Measurements from ENCODE around the gene FILIP1L. TPM values are rescaled to one million over a fixed set of nuclear protein-coding genes. Genes with fewer than 3 reads are reported as not detected.

The FILIP1L gene
- total RNA-seq, 2 donors from 2014 or later: 97.0 to 112 TPM

GRCh38 chr3:100007313-100007712 is 107.0 kb downstream of the FILIP1L start:
- no peak for DNase-seq (ENCODE audit: low spot score)
- Histone ChIP-seq H3K27me3 (no peaks in the 10 kb centered on the region), H3K9me3 (no peaks in the 10 kb centered on the region), H3K4me1 (peaks cover 0 to 69% of the 10 kb centered on the region in 2 donors), H3K36me3 (no peaks in the 10 kb centered on the region), H3K4me3 (no peak overlapping the region), H3K27ac (peak overlapping the region; percentile 21 to 41)
- TF ChIP-seq, protein P1, sequence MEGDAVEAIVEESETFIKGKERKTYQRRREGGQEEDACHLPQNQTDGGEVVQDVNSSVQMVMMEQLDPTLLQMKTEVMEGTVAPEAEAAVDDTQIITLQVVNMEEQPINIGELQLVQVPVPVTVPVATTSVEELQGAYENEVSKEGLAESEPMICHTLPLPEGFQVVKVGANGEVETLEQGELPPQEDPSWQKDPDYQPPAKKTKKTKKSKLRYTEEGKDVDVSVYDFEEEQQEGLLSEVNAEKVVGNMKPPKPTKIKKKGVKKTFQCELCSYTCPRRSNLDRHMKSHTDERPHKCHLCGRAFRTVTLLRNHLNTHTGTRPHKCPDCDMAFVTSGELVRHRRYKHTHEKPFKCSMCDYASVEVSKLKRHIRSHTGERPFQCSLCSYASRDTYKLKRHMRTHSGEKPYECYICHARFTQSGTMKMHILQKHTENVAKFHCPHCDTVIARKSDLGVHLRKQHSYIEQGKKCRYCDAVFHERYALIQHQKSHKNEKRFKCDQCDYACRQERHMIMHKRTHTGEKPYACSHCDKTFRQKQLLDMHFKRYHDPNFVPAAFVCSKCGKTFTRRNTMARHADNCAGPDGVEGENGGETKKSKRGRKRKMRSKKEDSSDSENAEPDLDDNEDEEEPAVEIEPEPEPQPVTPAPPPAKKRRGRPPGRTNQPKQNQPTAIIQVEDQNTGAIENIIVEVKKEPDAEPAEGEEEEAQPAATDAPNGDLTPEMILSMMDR (IDR thresholded peaks at IDR 0.05): no peak

GRCh38 chr3:100006570-100007271 is 107.6 kb downstream of the FILIP1L start:
- TF ChIP-seq, protein P1 (IDR thresholded peaks at IDR 0.05): peak in 1 of 2 donors; percentile 33
- Histone ChIP-seq H3K27ac (peak overlapping the region in 1 of 2 donors; percentile 41), H3K27me3 (no peaks in the 10 kb centered on the region), H3K4me3 (no peak overlapping the region), H3K9me3 (no peaks in the 10 kb centered on the region), H3K4me1 (peaks cover 0 to 69% of the 10 kb centered on the region in 2 donors), H3K36me3 (no peaks in the 10 kb centered on the region)
- no peak for DNase-seq (ENCODE audit: low spot score)

DNA sequence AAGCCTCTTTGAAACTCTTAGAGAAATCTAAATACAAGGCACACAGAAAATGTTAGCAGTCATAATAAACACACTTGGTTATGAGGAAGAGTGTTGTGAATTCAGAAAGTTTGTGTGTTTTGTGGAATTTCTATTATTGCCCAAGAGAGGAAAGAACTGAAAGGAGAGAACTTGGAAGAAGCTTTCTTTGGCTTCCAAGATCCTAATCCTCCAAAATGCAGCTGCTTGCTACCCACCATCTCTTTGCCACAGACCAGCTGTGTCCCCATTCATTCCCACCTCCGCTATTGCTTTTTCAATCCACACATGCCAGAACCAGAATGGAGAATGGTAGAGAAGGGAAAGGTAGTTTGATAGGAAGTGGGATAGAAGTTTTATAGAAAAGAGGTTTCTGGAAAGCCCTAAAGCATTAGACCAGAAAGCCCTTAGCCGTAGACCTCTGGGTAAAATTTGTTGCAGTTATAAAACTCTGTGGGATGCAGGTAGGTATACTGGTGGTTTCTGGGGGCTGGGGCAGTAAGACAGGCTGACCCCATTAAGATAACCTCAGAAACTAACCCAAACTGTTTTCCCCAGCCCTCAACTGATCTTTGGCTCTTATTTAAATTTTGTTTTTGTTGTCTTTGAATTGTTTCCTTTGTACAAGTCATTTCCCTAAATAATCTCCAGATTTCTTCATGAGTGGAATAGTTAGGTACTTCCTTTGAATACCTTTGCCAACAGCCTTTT is 108.5 kb downstream of the FILIP1L start:
- Histone ChIP-seq H3K9me3 (no peaks in the 10 kb centered on the region), H3K4me1 (peaks cover 0 to 69% of the 10 kb centered on the region in 2 donors), H3K27ac (peak overlapping the region; percentile 41 to 46), H3K27me3 (no peaks in the 10 kb centered on the region), H3K36me3 (no peaks in the 10 kb centered on the region), H3K4me3 (no peak overlapping the region)
- TF ChIP-seq, protein P1 (IDR thresholded peaks at IDR 0.05): no peak
- DNase-seq (ENCODE audit: low spot score): no peak

DNA sequence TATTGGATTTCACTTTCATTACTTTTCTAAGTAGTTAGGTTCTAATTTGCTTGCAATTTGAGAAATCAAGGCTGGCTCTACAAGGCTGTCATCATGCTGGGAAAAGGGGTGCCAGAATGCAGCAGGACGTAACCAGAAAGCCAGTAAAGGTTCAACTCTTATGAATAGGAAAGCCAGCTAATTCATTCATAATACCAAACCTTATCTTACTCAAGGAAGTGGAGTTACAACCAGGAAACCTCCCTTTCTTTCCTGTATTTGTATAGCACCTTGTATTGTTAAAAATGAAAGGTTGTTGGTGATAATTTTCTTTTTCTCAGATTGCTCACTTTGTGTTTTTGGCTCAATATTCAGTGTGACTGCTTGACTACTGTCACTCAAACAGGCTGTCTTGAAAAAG is 109.4 kb downstream of the FILIP1L start:
- no peaks in the 10 kb centered on the region for H3K36me3 ChIP-seq
- no peaks in the 10 kb centered on the region for H3K9me3 ChIP-seq
- peak overlapping the region in 1 of 2 donors; percentile 41 for H3K27ac ChIP-seq
- TF ChIP-seq, protein P1 (IDR thresholded peaks at IDR 0.05): no peak
- H3K4me1 ChIP-seq: peaks cover 0 to 68% of the 10 kb centered on the region in 2 donors
- no peak for DNase-seq (ENCODE audit: low spot score)
- no peaks in the 10 kb centered on the region for H3K27me3 ChIP-seq
- H3K4me3 ChIP-seq: no peak overlapping the region

DNA sequence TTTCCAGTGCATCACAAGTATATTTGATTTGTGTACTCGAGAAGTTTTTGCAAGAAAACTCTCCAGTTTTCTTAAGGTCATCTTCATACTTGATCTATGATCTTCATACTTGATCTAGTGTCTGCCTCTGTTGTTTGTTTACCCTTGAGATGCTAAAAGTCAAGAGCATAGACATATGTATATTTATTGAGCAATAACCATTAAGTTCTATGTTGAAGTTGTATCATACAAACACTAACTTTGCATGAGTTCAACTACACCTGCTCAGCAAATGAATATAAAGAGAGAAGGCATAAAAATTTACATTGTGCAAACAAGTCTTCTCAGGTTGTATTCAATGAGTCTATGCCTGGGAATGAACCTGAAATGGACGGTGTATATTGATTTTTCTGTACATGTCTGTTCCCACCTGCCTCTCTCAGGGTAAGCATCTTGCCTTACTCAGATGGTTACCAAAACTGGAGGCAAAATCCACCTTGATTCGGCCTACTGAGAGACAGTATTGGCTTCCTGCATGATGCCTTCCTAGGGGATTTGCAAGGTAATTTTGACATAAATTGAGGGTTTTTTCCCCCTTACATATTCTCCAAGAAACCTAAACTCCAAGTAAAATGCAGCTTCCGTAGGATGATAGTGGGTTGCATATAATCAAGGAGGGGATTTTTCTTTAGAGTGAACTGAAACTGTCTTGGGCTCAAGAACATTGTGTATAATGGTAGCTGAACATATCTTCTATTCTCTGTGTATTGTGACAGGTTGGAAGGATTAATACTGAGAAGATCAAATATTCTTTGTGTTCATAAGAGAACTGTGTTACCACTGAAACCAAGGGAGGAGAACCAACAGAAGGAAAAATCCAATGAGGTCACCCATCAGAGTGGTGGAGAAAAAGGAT is 110.4 kb downstream of the FILIP1L start:
- Histone ChIP-seq H3K4me1 (peaks cover 0 to 57% of the 10 kb centered on the region in 2 donors), H3K27ac (no peak overlapping the region), H3K36me3 (no peaks in the 10 kb centered on the region), H3K27me3 (no peaks in the 10 kb centered on the region), H3K4me3 (no peak overlapping the region), H3K9me3 (no peaks in the 10 kb centered on the region)
- no peak for DNase-seq (ENCODE audit: low spot score)
- TF ChIP-seq, protein P1 (IDR thresholded peaks at IDR 0.05): no peak

Data from right atrium auricular region (tissue), 2 donors.